NCI-H128 (cell line): ENCODE data around the gene ANK3.
"Not testable (repeated sequence)": the region's sequence is repeated elsewhere in the genome, so short reads cannot be mapped to it uniquely, and the experiment has no call there.

Source experiments
- DNase-seq: peaks from one replicate; lab custom pipeline; 2025; ENCODE audit not compliant: unreplicated experiment; lab: John Stamatoyannopoulos, UW

Gene ANK3

GRCh38 chr10:60043561-60044241, 346.0 kb downstream of the ANK3 start:
- DNase-seq, result no peak

- DNase-seq, result no peak
Measured at GRCh38 chr10:60042914-60043313, 346.8 kb downstream of the ANK3 start.

- DNase-seq, result no peak
Measured at GRCh38 chr10:60042262-60042661, 347.4 kb downstream of the ANK3 start.

- no peak for DNase-seq
Measured at GRCh38 chr10:60041489-60042133, 348.1 kb downstream of the ANK3 start.

GRCh38 chr10:60040014-60040662, 349.5 kb downstream of the ANK3 start:
- DNase-seq, result no peak

GRCh38 chr10:60035984-60036383, 353.7 kb downstream of the ANK3 start:
- no peak for DNase-seq

- DNase-seq, result not testable (repeated sequence)
Measured at GRCh38 chr10:60035375-60035774, 354.3 kb downstream of the ANK3 start.

GRCh38 chr10:60032723-60033122, 357.0 kb downstream of the ANK3 start:
- DNase-seq, result no peak

- DNase-seq, result no peak
Measured at GRCh38 chr10:60031664-60032063, 358.0 kb downstream of the ANK3 start.

- no peak for DNase-seq
Measured at GRCh38 chr10:60031183-60031582, 358.5 kb downstream of the ANK3 start.

- DNase-seq, result no peak
Measured at GRCh38 chr10:60029475-60029874, 360.2 kb downstream of the ANK3 start.

GRCh38 chr10:60028081-60028480, 361.6 kb downstream of the ANK3 start:
- no peak for DNase-seq

- DNase-seq, result no peak
Measured at GRCh38 chr10:60025279-60025678, 364.4 kb downstream of the ANK3 start.

GRCh38 chr10:60024506-60024905, 365.2 kb downstream of the ANK3 start:
- DNase-seq, result no peak

- DNase-seq, result no peak
Measured at GRCh38 chr10:60023155-60023877, 366.4 kb downstream of the ANK3 start.

GRCh38 chr10:60021361-60021760, 368.3 kb downstream of the ANK3 start:
- DNase-seq, result no peak

- DNase-seq, result no peak
Measured at GRCh38 chr10:60016794-60017193, 372.9 kb downstream of the ANK3 start.

- DNase-seq, result no peak
Measured at GRCh38 chr10:60009710-60010383, 379.8 kb downstream of the ANK3 start.

- no peak for DNase-seq
Measured at GRCh38 chr10:60009276-60009675, 380.4 kb downstream of the ANK3 start.

GRCh38 chr10:60008816-60009215, 380.9 kb downstream of the ANK3 start:
- DNase-seq, result no peak

GRCh38 chr10:60006062-60006461, 383.6 kb downstream of the ANK3 start:
- DNase-seq, result no peak
